ENCODE results near the gene NPAS3.

GRCh38 chr14:33452995-33453394 is 514.3 kb downstream of the NPAS3 start:
- TF ChIP-seq, protein P1, sequence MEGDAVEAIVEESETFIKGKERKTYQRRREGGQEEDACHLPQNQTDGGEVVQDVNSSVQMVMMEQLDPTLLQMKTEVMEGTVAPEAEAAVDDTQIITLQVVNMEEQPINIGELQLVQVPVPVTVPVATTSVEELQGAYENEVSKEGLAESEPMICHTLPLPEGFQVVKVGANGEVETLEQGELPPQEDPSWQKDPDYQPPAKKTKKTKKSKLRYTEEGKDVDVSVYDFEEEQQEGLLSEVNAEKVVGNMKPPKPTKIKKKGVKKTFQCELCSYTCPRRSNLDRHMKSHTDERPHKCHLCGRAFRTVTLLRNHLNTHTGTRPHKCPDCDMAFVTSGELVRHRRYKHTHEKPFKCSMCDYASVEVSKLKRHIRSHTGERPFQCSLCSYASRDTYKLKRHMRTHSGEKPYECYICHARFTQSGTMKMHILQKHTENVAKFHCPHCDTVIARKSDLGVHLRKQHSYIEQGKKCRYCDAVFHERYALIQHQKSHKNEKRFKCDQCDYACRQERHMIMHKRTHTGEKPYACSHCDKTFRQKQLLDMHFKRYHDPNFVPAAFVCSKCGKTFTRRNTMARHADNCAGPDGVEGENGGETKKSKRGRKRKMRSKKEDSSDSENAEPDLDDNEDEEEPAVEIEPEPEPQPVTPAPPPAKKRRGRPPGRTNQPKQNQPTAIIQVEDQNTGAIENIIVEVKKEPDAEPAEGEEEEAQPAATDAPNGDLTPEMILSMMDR (IDR thresholded peaks at IDR 0.05 in 8 of 11, conservative IDR thresholded peaks at IDR 0.05 in 3 of 11), result no peak
- TF ChIP-seq POLR2A (IDR thresholded peaks at IDR 0.05), result no peak
- no peak for TF ChIP-seq POLR2AphosphoS5 (IDR thresholded peaks at IDR 0.05)
